GM18858 (cell line): ENCODE measurements around the gene PPAN.

ENCODE experiments used
- ATAC-seq: cut with Tn5 transposase; IDR thresholded peaks from one replicate; pipeline ENCODE4 v1.9.1; 2021; ENCODE audit not compliant: unreplicated experiment

Gene PPAN

DNA sequence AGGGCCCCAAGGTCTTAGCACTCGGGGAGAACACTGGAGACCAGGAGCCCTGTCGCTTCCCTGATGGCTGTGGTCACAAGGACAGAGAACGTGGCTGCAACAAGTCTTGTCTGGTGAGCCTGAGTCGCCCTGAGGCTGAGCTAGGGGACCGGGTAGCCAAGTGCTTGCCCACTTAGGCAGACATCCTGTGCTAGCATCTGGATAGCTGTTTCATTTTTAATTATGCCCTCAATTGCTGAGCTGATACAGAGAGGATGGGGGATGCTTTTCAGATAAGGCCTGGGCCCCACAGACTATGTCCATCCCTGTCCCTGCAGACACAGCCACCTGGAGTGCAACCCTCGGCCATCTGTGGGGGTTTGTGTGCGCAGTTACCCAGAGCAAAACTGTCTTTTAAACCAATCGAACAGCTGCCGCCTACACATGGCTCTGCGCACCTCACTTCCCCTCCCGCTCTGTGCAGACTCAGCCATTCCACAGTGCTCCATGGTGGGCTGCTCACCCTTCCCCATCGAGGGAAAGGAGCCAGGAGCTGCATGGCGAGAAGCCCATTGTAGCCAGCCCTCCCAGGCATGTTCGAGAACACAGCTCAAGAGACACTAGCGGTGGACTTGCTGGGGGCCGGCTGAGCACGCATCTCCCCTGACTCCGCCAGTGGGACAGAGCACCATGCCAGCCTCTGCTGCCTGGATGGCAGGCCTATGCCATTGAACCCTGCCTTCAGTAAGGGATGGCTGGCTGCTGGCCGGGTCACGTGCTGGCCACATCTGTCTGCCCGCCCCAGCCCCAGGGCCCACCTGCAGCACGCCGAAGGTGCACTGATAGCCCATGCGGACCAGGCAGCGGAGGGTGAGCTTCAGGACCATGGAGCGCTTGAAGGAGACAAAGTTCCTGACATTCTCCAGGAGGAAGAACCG, 33.0 kb downstream of the PPAN start:
- ATAC-seq, result no peak

DNA sequence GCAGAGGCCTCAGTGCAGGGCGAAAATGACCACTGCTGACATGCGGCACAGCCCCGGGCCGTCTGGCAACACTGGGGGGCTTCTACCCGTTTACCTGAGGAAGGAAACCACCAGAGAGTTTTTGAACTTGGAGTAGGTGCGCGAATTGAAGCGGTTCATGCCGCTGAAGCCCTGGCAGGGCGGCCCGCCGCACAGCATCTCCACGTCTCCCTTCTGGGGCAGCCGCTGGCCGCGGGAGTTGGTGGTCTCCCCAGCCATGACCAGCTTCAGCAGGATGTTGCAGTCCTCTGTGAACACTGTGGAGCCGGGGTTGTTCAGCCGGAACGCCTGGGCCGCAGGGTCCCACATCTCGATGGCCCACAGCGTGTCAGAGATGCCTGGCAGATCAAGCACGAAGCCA, 33.8 kb downstream of the PPAN start:
- ATAC-seq, result no peak

DNA sequence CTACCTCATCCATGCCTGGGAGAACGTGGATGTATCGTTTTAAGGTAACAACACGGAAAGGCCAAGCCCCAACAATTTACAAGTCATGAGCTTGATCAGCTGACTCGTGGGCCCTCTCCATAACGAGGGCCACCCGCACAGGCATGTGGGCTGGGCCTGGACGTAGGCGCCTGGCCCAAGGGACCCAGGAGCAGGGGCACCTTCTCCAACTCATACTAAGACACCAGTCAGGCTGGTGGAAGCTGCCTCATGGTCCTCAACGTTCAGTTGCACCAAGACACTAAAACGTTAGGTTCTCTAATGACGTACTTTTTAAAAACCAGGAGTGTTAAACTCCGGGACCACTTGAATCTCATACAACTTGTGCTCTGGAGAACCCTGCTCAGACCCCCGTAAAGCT, 35.3 kb downstream of the PPAN start:
- no peak for ATAC-seq

DNA sequence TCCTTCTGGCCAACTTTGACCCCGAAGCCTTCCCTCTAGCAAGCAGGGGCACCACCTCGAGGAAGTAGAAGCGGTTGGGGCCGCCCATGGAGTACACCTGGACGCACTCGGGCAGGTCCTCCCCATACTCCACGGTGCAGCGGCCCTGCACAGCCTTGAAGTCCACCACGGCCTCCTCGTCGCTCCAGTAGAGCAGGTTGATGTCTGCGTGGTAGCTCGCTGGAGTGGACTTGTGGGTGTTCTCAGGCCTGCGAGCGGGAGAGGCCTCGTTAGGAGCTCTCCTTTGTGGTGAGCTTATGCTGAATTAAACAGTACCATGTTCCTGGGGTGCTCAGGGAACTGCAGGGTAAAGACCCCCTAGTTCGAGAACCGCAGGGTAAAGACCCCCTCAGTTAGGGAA, 35.8 kb downstream of the PPAN start:
- ATAC-seq, result no peak

DNA sequence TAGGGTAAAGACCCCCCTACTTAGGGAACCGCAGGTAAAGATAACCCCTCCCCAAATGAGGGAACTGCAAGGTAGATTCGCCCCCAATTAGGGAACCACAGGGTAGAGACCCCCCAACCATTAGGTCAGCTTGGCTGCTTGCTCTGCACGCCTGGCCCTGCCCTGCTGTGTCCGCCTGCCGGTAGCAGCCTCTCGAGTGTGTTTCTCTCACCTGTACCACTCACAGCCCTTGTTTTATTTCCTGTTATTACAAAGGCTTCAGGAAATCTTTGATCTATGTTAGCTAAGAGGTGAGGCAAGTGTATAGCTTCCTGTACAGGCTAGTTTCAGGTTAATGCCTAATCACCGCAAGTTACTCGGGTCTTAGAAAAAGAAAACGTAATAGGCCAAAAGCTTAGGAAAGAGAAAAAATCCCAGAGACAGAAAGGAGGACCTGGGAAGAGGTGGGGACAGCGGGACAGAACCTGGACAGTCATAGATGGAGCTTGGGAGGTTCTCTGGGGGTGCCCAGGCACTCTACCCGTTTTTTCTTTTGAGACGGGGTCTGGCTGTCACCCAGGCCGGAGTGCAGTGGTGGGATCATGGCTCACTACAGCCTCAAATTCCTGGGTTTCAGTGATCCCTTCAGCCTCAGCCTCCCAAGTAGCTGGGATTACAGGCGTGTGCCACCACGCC, 36.7 kb downstream of the PPAN start:
- no peak for ATAC-seq

DNA sequence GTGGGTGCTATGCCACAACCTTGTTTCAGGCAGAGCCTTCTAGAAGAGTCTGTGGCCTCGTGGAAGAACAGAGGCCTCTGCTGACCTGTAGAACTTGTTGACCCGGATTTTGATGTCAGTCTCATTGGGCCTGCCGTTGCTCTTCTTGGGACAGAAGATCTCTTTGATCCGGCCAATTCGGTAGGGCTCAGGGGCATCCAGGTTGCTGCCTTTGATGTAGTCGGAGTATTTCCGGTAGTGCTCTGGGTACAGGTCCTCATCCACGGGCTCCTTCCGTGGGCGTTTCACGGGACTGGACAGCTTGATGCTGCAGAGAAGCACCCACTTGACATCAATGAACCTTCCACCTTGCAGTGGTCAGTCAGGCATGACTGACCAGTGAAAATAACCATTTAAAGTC, 37.5 kb downstream of the PPAN start:
- ATAC-seq, result no peak

DNA sequence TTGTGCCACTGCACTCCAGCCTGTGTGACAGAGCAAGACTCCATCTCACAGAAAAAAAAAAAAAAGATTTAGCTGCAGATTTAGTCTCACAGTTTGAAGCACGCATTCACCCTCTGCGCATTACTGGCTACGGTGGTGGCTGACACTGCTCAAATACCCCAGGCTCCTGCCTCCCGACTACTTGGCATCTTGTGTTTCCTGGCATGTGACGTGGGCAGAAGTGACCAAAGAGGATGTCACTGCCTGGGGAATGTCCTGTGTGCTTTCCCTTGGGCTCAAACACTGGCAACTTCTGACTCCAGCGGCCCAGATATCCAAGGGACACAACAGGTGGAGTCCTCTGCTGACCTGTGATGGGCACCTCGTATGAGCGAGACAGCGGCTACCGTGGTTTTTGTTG, 38.2 kb downstream of the PPAN start:
- ATAC-seq, result no peak

DNA sequence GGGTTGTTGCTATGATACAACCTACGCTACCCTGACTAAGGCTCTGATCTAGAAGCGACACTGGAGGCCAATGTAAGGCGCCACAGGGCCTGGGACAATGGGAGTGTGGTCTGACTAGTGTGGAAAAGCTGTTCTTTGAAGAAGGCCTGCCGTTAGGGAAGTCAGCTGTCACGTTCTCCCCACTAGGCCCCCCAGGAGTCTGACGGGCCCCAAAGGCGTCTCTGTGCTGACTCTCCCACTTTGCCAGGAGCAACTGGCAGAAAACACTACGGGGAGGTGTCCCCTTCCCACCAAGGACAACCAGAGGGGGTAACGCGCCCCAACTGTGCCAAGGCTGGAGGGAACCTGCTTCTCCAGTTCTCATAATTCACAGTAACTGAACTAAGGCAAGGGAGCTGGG, 38.9 kb downstream of the PPAN start:
- no peak for ATAC-seq

DNA sequence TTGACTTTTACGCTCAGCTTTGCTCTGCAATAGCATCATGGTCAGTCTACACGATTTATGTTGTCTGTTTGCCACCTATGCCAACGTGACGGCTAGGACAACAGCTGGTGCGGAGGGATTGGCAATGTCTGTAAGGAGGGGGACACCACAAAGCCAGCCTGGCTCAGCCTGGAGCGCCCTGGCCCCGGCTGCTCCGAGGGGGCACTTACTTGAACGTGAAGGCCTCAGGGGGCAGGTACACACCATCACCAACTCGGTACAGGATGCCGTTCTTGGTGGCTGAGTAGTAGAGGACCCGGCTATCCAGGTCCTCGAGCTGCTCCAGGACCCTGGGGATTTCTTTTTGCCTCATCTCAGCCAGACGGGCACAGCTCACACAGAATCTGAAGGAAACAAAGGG, 40.0 kb downstream of the PPAN start:
- ATAC-seq, result no peak

DNA sequence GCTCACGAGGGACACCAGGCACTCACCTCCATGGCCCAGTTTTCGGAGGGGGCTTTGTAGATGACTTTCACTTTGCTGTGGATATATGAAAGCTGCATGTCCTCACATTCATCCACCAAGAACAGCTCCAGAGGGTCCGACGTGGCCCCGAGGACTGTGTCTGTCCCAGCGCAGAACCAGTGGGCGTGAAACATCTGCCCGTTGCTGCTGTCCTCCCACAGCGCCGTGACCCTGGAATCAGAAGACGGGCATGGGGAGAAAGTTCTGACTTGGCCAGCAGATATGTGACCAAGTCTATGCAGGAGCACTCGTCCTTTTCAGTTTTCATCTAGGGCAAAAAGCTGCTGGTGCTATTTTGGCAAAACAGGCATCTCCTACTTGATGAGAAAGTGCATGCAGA, 43.3 kb downstream of the PPAN start:
- no peak for ATAC-seq

DNA sequence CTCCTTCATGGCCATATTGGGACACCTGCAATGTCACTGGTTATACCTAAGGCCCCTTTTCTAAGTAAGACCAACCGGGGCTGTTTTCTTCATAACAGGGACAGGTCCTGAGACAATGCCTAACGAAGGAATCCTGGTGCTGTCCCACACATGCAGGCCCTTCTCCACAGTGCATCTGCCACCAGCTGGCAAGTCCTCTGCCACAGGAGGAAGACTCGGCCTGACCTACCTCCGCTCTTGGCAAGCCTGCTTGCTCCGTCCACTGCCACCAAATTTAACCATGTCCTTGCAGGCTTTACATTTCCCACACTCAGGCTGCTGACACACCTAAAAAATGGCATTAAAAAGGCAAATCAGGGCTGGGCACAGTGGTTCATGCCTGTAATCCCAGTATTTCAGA, 45.4 kb downstream of the PPAN start:
- no peak for ATAC-seq

DNA sequence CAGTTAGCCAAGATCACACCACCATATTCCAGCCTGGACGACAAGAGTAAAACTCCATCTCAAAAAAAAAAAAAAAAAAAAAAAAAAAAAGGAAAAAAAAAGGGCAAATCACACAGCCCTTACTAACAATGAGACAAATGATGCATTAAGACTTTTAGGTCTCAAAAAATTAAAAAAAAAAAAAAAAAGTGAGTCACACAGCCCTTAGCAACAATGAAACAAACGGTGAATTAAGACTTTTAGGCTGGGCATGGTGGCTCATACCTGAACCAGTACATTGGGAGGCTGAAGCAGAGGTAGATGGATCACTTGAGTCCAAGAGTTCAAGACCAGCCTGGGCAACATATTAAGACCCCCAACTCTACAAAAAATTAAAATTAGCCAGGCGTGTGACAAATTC, 45.9 kb downstream of the PPAN start:
- no peak for ATAC-seq

DNA sequence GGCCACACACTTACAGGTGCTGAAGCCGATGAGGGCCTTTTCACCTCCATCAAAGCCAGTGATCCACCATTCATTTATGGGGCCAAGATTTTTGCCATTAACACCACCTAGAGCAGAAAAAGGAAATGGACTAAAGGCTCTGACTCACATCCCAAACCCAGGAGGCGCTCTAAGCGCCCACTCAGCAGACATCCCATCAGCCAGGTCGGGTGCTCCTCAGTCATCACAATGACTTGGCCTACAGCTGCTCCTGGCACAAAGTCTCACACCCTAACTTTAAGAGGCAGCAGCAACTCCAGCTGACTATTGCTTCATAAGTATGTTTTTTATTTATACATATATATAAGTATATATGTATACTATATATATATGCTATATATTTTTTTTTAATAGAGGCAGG, 49.7 kb downstream of the PPAN start:
- no peak for ATAC-seq

DNA sequence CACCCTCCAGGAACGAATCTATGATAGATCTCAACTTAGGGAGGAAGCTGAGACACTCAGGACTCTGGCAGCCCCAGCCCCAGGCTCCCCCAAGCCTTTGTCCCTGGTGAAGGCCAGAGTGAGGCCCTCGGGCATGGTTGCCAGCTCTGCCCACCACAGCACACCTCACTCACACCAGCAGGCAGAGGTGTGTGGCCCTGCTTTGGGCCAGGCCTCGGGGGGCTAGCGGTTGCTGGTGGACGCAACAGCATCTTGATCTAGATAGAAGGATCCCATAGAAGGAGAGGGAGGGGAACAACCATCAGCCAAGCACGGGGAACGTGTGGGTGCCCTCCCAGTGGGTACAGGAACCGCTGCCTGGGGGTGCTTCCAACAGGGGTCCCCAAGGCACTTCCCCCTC, 51.9 kb downstream of the PPAN start:
- no peak for ATAC-seq

DNA sequence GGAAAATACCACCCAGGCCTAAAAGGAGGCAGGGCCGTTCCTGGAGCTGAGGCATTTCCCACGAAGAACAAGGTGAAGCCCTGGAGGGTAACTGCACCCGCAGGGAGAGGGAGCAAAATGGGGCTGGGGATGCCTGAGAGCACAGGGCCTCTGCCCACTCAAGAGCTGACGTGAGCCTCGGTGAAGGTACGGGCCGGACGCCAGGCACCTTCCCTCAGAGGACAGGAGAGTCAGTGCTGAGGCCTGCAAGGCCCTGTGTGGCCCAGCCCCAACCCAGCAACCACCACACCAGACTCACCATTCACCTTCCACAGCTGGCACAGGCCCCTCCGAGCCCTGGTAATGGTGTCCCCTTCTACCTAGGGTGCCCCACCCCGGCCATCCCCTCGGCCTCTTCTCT, 52.3 kb downstream of the PPAN start:
- no peak for ATAC-seq

DNA sequence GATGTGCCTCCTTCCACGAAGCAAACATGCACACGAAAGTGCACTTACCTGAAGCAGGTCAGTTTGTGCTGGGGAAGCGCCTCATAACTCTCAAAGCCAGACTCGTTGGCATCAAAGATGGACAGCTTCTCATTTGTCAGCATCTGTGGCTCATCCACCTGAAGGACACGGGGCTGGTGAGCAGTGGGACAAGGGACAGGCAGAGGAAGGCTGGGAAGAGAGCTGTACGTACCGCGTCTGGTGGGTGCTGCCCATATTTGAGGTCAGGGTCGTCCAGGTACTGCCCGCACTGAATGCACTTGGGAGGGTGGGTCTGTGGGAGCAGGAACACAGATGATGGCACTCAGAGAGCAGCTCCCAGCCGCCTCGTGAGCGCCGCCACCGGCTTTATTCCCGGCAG, 53.4 kb downstream of the PPAN start:
- no peak for ATAC-seq
